ENCODE results near the gene ECHS1.
A peak's percentile ranks its signal among the peaks of the same experiment; 100 is the strongest.

ECHS1 gene

GRCh38 chr10:133338080-133339071 lies 34.8 kb downstream of the ECHS1 start:
- no peak for DNase-seq

- no peak for DNase-seq
These were observed 35.8 kb downstream of the ECHS1 start for GRCh38 chr10:133337370-133337725.

- DNase-seq = no peak
These were observed 36.4 kb downstream of the ECHS1 start, which contains the start of gene CALY for GRCh38 chr10:133336577-133337369. TSS of gene CALY (minus strand) at chr10:133336896. CDS start at chr10:133328989, 7,907 bp downstream.

- no peak for DNase-seq
These were observed 37.0 kb downstream of the ECHS1 start for GRCh38 chr10:133336118-133336576.

GRCh38 chr10:133335246-133336117 lies 37.7 kb downstream of the ECHS1 start:
- peak; percentile 59 for DNase-seq

- no peak for DNase-seq
These were observed 38.5 kb downstream of the ECHS1 start for GRCh38 chr10:133334503-133335245.

GRCh38 chr10:133332936-133333699 lies 40.0 kb downstream of the ECHS1 start:
- DNase-seq = no peak

GRCh38 chr10:133329491-133330202 lies 43.5 kb downstream of the ECHS1 start:
- peak; percentile 82 for DNase-seq

GRCh38 chr10:133328358-133329343 lies 44.5 kb downstream of the ECHS1 start:
- DNase-seq = no peak

GRCh38 chr10:133327651-133328357 lies 45.4 kb downstream of the ECHS1 start:
- no peak for DNase-seq

- DNase-seq = no peak
These were observed 46.2 kb downstream of the ECHS1 start for GRCh38 chr10:133326745-133327650.

- DNase-seq = no peak
These were observed 47.0 kb downstream of the ECHS1 start for GRCh38 chr10:133326223-133326551.

GRCh38 chr10:133325440-133326222 lies 47.5 kb downstream of the ECHS1 start:
- no peak for DNase-seq

GRCh38 chr10:133324857-133325260 lies 48.3 kb downstream of the ECHS1 start:
- DNase-seq = no peak

- DNase-seq = peak; percentile 80
These were observed 48.9 kb downstream of the ECHS1 start for GRCh38 chr10:133324198-133324792.

Measured in hematopoietic multipotent progenitor cell treated with erythropoietin and hydrocortisone succinate and interleukin-3 and kit ligand, for 8 days (in vitro differentiated cells).